ENCODE data around the gene PPP2R5A.

GRCh38 chr1:212267460-212267859 is 17.8 kb upstream of the PPP2R5A start:
- TF ChIP-seq POLR2A (IDR thresholded peaks at IDR 0.05; ENCODE audit: low read length) (no peak), GATA1 (IDR thresholded peaks at IDR 0.05; ENCODE audit: low read depth, low read length) (no peak)
